ENCODE data around the gene UNCX. TPM values are rescaled to one million over a fixed set of nuclear protein-coding genes. Genes with fewer than 3 reads are reported as not detected.
"Not testable (repeated sequence)": the region's sequence is repeated elsewhere in the genome, so short reads cannot be mapped to it uniquely, and the experiment has no call there.

UNCX gene
- total RNA-seq, 2 experiments from 2014 or later = not detected

DNA sequence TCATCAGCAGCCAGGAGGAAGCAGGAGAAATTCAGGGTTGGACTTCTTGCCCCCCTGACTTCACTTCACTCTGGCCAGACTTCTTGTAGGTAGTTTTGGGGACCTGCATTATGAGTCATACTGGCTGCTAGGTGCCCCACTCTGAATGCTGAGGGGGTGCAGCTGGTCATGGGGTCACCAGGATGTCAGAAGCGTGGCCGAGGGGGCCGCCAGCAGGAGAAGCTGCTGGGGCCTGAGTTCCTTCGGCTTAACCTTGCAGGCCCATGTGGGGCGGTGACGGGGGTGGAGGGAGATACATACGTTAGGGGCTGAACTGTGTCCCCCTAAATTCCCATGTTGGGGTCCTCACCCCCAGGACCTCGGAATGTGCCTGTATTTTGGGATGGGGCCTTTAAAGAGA is 18.2 kb downstream of the UNCX start:
- CTCF ChIA-PET = interaction anchor here (1.1 kb wide), 1 partner anchor 25 kb away, joined by 3 read pairs; no protein-coding TSS in a partner anchor
- POLR2A ChIA-PET = no interaction called here

DNA sequence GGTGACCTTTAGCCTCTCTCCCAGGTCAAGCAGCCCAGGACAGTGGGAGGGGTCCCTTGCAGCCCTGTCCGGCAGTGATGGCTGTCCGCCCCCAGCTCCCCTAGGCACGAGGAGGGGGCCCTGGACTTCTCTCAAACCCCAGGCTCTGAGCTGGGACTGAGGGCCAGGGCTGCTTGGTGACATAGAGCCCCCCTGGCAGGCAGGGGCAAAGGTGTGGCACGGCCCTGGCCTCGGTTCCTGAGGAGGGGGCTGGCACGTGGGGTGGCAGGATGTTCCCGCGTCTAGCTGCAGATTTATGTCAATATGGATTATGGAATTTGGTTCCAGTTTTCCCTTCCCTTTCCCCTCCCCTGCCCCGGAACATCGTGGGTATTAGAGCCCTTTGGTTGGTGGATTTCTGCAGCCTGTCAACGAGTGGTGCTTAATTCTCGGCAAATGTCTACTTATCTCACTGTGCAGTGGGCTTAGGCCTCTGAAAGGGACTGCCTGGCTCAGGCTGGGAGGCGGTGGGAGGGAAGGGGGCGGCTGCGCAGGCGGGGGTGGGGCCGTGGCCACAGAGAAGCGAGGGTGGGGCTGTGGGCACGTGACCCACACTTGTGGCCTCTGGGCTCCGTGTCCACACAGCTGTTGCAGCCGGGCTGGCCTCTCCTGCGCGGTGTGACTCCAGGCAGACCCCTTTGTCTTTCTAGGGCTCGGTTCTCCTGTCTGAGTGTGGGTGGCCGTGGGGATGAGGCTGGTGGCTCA is 19.3 kb downstream of the UNCX start:
- CTCF ChIA-PET = interaction anchor here (1.1 kb wide), 1 partner anchor 26 kb away, joined by 3 read pairs; no protein-coding TSS in a partner anchor
- POLR2A ChIA-PET = no interaction called here

DNA sequence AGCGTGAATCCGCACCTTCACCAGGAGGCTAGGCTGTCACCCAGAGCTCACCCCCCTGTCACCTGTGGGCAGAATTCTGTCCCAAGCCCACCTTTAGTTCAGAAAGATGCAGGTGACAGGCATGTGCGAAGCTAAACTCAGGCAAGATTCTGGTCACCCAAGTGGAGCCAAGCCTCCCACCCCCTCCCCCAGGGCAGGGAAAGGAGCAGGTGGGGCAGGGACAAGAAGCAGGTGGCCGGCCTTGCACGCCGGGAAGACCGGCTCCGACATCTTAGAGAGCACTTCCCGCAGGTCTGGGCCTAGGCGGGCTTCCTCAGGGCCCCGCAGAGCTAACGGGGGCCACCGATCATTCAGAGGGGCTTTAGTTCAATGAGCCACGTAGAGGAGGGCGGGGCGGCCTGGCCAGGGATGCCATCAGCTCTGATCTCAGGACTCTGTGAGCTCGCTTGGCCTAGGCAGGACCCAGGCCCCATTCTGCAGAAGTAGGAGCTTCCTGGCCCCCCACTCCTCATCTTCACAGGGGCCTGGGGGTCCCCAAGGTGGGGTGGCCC is 19.9 kb downstream of the UNCX start:
- POLR2A ChIA-PET = no interaction called here
- CTCF ChIA-PET = no interaction called here

DNA sequence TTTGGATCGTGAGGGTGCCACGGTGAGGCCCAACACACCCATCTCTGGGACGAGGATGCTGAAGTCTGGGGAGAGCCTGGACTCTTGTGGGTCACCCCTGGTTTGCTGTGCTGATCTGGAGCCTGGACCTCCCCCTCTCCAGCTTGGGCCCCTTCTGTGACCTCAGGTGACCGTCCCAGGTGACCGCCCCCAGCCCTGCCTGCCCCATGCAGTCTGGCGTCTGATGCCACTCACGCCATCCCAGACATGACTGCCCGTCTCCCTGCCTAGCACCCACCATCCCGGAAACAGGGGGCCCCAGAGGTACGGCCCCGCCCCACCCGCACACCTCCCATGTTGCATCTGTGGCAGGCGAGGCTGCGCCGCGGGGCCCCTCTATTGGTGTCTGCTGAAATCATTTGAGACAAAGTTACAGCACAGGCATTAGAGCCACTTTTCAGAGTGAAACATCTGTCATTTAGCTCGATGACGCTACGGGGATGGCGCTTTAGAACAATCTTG is 21.1 kb downstream of the UNCX start:
- POLR2A ChIA-PET = no interaction called here
- CTCF ChIA-PET = no interaction called here

DNA sequence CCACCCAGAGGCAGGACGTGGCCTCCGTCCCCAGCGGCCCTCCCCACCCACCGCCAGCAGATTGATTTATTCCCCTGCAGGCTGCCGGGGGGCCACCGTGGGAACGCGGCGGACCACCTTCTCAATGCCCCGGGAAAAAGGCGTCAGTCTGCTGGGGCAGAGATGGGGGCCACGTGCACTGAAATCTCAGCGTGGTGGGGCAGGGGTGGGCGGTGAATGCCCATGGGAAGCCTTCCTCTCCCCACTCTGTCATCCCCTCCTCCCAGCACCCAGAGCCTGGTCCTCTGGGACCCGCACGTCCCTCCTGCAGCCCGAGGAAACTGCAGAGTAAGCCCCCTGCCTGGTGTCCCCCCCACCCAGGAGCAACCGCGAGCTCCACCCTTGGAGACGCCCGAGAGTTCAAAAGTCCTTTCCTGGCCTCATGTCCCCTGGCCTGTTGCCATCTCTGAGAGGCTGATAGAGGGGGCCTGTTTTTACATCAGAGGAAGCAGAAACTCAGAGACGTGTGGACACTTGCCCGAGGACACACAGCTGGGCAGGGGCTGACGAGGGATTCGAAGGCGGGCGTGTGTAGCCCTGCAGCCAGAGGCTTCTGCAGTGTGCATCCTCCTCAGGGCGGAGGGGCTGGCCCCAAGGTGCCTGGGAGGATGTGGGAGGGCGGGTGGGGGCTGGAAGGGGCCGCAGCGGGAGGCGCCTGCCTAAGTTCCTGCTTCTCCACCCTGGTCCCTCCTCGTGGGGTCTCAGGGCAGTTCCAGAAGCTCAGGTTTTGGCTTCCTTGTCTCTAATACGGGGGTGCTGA is 21.8 kb downstream of the UNCX start:
- CTCF ChIA-PET = no interaction called here

DNA sequence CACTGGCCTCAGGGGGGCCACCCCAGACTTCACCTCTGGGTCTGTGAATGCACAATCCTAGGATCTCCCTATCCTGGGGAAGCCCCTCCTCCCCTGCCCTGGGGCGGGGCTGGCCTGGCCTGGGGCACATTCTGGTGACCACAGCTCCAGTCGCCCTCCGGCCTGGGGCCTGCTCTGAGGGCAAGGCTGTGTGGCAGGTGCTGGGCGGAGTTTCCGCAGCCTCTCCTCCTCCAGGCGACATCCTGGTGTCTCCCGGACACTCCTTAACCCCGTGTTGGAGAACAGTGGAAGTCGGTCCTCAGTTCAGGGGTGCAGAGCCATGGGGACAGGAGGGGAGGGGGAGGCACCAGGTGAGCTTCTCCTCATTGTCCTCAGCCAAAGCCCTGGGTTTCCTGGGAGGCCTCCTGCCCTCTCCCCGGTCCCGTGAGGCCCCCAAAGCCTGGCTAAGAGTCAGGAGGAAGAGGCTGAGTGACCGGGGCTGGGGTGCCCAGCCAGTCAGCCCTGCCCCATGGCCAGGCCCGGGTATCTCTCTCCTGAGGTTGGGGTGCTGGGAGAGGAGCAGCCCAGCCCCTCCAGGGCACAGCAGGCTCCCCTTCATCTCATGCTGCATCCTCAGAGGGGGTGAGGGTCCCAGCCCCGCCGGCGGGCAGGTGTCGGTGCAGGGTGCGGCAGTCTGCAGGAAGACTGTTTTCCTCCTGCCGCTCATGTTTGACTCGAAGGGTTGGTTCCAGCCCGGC is 22.6 kb downstream of the UNCX start:
- ChIA-PET CTCF (no interaction called here), POLR2A (no interaction called here)

More for the DNA sequence above, 21.8 kb downstream of the UNCX start:
- POLR2A ChIA-PET = no interaction called here

DNA sequence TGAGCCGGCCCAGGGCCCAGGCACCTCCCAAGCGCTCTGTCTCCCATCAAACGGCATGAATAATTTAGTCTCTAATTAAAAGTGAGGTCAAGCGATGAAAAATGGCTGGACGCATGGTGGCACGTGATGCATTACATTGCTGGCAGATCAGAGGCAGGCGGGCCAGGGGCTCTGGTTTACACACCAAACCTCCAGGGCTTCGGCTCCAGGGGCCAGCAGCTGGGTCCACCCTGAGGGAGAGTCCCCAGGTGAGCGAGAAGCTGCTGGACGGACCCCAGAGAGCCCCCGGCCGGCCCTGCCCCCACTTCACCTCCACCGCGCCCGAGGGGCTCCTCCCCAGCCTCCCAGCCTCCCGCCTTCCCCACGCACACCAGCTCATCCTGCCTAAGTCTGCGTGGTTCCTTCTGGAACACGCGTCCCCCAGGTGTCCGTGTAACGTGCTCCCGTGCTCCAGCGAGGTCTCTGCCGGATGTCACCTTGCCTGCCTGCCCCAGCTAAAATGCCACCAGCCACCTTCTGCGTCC is 23.2 kb downstream of the UNCX start:
- POLR2A ChIA-PET = no interaction called here
- CTCF ChIA-PET = no interaction called here

DNA sequence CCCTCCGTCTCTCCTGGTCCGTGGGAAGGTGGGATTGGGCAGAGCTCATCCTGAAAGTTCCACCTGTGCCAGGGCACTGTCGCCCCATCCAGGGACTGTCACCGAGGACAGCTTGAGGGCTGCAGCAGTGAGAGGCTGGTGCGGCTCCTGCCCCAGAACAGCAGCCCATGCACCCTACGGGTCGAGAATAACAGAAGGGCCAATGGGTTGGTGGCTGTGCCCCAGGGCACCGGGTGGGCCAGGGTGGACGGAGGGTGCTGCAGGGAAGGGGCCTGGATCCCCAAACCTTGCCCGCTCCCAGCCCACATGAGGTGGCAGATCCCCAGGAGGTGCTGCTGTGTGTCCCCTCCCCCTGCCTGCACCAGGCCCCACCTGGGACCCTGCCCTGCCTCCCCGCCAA is 23.9 kb downstream of the UNCX start:
- CTCF ChIA-PET = no interaction called here

DNA sequence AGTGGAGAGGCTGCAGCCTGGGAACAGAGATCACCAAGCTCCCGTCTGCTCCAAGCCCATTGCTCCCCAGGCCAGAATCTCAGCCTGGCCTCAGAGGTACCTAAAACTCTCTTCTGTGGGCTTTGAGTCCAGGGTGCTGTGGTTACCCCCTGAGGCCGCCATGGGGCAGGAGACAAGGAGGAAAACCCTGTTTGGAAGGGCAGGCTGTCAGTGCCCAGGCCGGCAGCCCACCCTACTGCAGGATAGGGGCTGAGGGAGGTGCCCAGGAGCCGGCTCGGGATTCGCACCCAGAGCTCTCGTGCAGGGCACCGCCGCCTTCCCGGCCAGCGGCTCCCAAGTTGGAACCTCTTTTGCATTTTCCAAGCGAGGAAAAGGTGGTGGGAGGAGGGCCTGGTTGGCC is 24.5 kb downstream of the UNCX start:
- CTCF ChIA-PET = no interaction called here
- POLR2A ChIA-PET = no interaction called here

More for the DNA sequence above, 23.9 kb downstream of the UNCX start:
- POLR2A ChIA-PET = no interaction called here

DNA sequence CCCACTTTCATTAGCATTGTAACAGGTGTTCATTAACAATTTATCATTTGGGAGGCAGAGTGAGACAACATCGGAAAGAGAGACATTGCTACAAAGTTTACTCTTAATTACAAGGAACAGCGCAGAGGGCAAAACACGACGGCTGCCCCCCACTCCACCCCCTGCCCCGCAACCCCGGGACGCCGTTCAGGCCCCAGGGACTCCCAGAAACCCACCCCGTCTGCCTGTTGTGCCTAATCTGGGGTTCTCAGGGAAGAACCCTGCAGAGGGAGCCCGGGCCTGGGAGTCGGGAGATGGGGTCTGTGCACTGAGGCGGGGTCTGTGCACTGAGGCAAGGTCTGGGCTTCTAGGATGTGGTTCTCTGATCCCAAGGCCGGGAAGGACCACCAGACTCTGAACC is 25.2 kb downstream of the UNCX start:
- POLR2A ChIA-PET = no interaction called here
- CTCF ChIA-PET = no interaction called here

DNA sequence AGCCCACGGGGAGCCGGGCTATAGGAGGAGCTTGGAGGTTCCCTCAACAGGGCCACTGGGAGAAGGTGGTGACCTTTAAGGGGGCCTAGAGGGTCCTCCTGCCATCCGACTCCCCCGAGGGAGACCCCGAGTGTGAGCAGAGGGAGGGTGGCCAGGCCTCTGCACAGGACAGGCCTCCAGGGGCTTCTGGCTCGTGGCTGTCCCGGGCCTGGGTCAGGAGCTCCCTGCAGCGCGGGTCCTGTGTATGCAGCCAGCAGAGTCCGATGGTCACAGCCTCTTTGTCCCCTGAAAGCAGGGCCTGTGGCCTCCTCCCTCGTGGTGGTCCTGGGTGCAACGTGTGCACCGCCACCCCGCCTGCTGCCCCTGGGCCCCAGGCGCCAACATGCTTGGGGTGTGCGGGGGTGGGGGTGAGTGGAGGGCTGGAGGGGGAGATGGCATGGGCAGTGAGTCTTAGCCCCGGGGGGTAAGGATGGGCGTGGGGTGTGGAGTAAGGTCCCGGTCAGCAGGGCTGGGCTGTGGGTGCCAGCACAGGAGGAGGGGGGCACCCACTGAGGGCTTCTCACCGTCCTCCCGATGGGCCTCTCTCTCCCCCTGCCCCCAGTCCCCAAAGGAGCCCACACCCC is 27.1 kb downstream of the UNCX start:
- CTCF ChIA-PET = no interaction called here
- POLR2A ChIA-PET = no interaction called here

DNA sequence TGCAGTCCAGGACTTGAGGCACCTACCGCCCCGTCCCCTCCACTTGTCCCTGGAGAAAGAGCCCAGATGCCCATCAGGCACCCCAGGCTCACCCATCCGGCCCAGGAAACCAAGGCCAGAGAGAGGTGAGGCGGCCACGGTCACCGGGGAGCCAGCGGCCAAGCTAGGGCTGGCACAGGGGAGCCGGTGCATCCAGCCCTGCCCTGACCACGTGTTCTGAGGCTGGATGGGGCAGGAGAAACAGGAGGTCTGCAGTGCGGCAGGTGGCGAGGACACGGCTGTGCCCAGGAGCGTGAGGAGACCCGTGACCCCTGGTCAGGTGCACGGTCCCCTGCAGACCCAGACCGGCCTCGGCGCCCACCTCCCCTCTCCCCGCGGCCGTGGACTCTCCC is 27.6 kb downstream of the UNCX start:
- ChIA-PET POLR2A (no interaction called here), CTCF (no interaction called here)

DNA sequence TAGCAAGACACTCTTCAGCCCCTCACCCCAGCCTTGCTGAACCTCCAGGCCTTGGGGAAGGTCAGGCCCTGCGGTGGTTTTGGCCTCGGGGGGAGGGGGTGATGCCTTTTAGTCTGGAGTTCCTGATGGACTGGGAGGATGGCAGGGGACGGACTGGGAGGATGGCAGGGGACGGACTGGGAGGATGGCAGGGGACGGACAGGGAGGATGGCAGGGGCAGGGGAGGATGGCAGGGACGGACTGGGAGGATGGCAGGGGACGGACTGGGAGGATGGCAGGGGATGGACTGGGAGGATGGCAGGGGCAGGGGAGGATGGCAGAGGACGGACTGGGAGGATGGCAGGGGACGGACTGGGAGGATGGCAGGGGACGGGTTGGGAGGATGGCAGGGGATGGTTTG is 28.4 kb downstream of the UNCX start:
- POLR2A ChIA-PET, CTCF ChIA-PET: not testable (repeated sequence)

DNA sequence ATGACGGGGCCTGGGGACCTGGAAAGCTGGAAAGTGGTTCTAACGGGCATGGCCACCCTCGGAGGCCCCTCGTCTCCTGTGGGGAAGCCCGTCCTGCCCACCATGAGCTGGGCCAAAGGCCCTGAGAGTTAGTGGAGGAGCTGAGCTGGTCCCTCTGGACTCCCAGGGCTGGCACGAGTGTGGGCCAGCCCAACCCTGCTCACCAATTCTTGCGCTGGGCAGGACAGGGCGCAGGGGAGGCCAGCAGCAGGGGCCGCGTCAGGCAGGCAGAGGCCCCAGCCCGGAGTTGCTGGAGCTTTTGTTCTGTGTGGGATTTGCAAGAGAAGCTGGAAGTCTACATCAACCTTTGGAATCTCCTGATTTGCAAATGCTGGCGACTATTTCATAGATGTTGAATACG is 29.8 kb downstream of the UNCX start:
- ChIA-PET CTCF (interaction anchor here (1.4 kb wide), 1 partner anchor 170 kb away, joined by 4 read pairs; no protein-coding TSS in a partner anchor), POLR2A (interaction anchor here (0.6 kb wide), 1 partner anchor 135 kb away, joined by 3 read pairs; no protein-coding TSS in a partner anchor)

DNA sequence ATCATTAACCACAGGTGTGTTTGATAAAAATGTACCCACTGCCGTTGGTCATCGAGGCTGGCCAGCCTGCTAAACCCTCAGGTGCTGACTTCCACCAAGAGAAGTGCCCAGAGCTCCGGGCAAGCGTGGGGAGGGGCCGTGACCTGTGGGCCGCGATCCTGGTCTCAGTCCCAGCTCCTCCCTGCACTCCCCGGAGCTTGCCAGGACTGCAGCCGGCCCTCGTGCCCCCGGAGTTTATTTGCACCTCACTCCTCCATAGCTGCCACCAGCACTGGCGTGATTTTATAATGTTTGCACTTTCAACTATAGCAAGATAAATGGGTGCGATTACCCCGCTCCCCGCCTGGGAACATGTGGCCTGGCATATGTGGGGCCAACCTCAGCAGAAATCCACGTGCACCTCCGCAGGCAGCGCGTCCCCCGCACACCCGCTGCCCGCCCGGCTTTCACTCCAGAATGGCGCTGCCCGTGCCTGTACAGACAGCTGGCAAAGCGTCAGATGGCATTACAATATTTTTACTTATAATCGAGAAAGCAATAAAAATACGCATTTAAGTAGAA is 30.8 kb downstream of the UNCX start:
- CTCF ChIA-PET = interaction anchor here (1.4 kb wide), 1 partner anchor 169 kb away, joined by 4 read pairs; no protein-coding TSS in a partner anchor
- POLR2A ChIA-PET = no interaction called here

DNA sequence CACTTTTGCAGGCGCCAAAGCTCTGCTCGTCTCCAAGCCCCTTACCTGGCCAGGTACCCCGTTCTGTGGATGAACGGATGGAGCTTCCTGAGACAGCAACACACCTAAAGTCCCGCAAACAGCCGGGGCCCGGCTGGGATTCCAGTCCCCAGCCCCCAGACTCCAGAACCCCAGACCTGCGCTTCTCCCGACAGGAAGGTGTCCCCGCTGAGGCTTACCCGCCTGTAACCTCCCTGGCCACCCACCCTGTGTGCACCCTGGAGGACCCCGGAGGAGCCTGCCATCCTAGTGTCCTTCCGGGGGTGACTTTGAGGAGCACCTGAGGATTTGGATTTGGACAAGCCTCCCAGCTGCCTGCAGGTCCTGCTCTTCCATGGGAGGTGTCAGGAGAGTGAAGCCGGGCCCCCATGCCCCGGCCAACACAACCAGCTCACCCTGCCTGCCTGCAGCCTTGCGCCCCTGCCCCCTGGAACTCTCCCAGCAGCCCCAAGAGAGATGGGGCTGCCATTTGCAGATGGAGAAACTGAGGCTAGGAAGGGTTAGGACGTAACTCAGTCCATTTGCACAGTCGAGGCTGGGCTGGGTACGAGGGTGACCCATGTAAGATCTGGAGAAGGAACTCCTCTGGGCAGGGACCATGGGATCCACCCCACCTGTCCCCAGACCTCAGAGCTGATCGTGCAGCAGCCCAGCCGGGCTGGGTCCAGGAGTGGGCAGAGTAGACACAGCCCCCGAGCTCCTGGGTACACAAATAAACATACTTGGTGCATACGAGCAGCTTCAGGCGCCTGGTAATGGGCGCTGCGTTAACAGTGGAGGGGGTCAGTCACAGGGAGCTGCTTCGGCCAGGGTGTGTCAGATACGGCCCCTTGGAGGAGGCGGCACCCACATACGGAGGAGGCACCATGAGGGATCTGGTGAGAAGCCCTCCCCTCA is 31.9 kb downstream of the UNCX start:
- ChIA-PET POLR2A (no interaction called here), CTCF (no interaction called here)

DNA sequence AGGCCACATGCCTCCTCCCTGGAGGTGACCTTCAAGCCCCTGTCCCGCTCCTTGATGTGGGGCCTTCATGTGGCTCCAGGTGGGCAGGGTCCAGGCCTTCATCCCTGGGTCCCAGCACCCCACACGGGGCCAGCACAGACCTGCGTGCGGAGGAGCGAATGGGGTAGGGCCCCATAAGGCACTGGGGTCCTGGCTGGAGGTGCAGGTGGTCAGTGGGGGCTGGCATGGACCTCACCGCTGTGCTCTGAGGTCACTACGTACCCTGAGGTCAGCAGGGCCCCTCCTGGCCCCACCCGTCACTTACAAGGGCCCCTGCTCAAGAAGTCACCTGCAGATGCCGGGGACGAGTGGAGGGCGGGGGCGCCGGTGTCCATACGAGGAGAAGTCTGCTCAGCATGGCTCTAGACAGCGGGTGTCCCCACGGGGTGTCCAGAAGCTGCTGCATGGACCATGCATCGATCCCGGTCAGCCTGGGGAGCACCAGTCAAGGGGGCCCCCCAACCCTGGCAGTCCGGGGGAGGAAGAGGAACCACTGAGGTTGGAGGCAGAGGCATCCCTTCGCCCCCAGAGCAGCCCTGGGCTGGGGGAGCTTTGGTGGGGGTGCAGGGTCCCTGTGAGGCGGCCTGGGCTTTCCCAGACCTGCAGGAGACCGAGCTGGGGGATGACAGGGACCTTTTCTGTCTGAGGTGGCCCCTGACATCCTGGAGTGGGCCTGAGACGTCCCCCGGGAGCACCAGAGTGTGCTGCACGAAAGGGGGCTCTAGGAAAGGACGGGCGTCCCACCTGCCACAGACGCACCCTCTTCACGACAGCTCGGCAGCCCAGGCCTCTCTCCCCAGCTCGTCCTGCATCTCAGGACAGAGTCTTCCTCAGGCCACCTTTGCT is 34.6 kb downstream of the UNCX start:
- ChIA-PET CTCF (no interaction called here), POLR2A (no interaction called here)
